Activated T-cell treated with anti-CD3 and anti-CD28 coated beads for 4 hours (primary cell): ENCODE measurements around the gene TLE6.
"Not testable (repeated sequence)": the region's sequence is repeated elsewhere in the genome, so short reads cannot be mapped to it uniquely, and the experiment has no call there.

ENCODE experiments used
- DNase-seq: peaks from one replicate; pipeline ENCODE4 v3.0.0-alpha.2; 2020

The TLE6 gene

GRCh38 chr19:2977001-2977745 lies at the start of gene TLE6:
Gene TLE6 (plus strand): TSS chr19:2977564. CDS start chr19:2978234, 670 bp downstream.
- DNase-seq = peak; percentile 87

GRCh38 chr19:2933490-2933910 lies 43.9 kb upstream of the TLE6 start:
- no peak for DNase-seq

GRCh38 chr19:2935863-2936262 lies 41.5 kb upstream of the TLE6 start:
- DNase-seq = not testable (repeated sequence)

- no peak for DNase-seq
Observed at GRCh38 chr19:2942928-2943640, 34.3 kb upstream of the TLE6 start.

- no peak for DNase-seq
Observed at GRCh38 chr19:2944403-2944774, 33.0 kb upstream of the TLE6 start.

GRCh38 chr19:2944775-2945574 lies 32.4 kb upstream of the TLE6 start, which contains the start of gene ZNF77:
Gene ZNF77 (minus strand): TSS chr19:2944971. CDS start chr19:2944840, 131 bp downstream.
- peak; percentile 99 for DNase-seq

- DNase-seq = no peak
Observed at GRCh38 chr19:2945575-2946184, 31.7 kb upstream of the TLE6 start.

GRCh38 chr19:2949939-2950285 lies 27.5 kb upstream of the TLE6 start:
- no peak for DNase-seq

- peak; percentile 100 for DNase-seq
Observed at GRCh38 chr19:2950286-2951124, 26.9 kb upstream of the TLE6 start.

- no peak for DNase-seq
Observed at GRCh38 chr19:2952953-2953481, 24.3 kb upstream of the TLE6 start.

- DNase-seq = no peak
Observed at GRCh38 chr19:2957160-2957559, 20.2 kb upstream of the TLE6 start.

GRCh38 chr19:2960120-2960519 lies 17.2 kb upstream of the TLE6 start:
- DNase-seq = no peak

- peak; percentile 47 for DNase-seq
Observed at GRCh38 chr19:2962018-2962670, 15.2 kb upstream of the TLE6 start.

- DNase-seq = no peak
Observed at GRCh38 chr19:2963122-2963521, 14.2 kb upstream of the TLE6 start.

- not testable (repeated sequence) for DNase-seq
Observed at GRCh38 chr19:2963631-2964030, 13.7 kb upstream of the TLE6 start.

GRCh38 chr19:2964874-2965273 lies 12.5 kb upstream of the TLE6 start:
- no peak for DNase-seq

- no peak for DNase-seq
Observed at GRCh38 chr19:2967972-2968371, 9.4 kb upstream of the TLE6 start.

GRCh38 chr19:2969104-2969504 lies 8.3 kb upstream of the TLE6 start:
- DNase-seq = no peak

GRCh38 chr19:2970201-2970835 lies 7.0 kb upstream of the TLE6 start:
- no peak for DNase-seq

GRCh38 chr19:2973229-2973628 lies 4.1 kb upstream of the TLE6 start:
- DNase-seq = no peak
